ENCODE results near the gene FLYWCH1.

DNA sequence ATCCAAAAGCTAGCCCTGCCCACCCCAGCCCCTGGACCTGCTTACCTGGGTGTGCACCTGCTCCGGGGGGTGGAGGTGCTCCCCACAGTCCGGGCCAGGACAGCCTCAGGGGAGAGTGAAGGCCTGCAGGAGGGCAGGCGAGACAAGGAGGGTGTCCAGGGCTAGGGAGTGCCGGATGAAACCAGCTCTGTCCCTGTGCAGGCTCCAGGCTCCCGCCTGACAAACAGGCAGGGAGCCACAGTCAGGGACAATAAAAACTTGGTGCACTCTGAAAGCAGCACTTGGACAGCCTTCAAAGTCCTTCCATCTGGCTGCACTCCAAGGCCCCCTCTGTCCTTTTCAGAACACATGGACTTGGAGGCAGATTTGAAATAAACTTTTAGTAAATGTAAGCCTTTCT is 61.4 kb downstream of the FLYWCH1 start:
- TF ChIP-seq, protein P1, sequence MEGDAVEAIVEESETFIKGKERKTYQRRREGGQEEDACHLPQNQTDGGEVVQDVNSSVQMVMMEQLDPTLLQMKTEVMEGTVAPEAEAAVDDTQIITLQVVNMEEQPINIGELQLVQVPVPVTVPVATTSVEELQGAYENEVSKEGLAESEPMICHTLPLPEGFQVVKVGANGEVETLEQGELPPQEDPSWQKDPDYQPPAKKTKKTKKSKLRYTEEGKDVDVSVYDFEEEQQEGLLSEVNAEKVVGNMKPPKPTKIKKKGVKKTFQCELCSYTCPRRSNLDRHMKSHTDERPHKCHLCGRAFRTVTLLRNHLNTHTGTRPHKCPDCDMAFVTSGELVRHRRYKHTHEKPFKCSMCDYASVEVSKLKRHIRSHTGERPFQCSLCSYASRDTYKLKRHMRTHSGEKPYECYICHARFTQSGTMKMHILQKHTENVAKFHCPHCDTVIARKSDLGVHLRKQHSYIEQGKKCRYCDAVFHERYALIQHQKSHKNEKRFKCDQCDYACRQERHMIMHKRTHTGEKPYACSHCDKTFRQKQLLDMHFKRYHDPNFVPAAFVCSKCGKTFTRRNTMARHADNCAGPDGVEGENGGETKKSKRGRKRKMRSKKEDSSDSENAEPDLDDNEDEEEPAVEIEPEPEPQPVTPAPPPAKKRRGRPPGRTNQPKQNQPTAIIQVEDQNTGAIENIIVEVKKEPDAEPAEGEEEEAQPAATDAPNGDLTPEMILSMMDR (conservative IDR thresholded peaks at IDR 0.05; ENCODE audit: low read length): no peak
- TF ChIP-seq EZH2phosphoT487 (IDR thresholded peaks at IDR 0.05; ENCODE audit: borderline replicate concordance, low read depth, low read length): no peak

Measured in OCI-LY7 (cell line).